Astrocyte (in vitro differentiated cells and primary cell): ENCODE measurements around the gene NIT1.

Experiments
- CTCF ChIP-seq: IDR thresholded peaks from 2 replicates; pipeline ENCODE4 v1.5.1; 2011; ENCODE audit warnings: low read depth, mild to moderate bottlenecking, inconsistent platforms, low read length, moderate library complexity; ENCODE audit not compliant: insufficient read depth
- EZH2 ChIP-seq: IDR thresholded peaks from 2 replicates; pipeline ENCODE4 v1.6.1; 2012; ENCODE audit warnings: mild to moderate bottlenecking, low read length, inconsistent platforms; ENCODE audit not compliant: insufficient read depth

DNA sequence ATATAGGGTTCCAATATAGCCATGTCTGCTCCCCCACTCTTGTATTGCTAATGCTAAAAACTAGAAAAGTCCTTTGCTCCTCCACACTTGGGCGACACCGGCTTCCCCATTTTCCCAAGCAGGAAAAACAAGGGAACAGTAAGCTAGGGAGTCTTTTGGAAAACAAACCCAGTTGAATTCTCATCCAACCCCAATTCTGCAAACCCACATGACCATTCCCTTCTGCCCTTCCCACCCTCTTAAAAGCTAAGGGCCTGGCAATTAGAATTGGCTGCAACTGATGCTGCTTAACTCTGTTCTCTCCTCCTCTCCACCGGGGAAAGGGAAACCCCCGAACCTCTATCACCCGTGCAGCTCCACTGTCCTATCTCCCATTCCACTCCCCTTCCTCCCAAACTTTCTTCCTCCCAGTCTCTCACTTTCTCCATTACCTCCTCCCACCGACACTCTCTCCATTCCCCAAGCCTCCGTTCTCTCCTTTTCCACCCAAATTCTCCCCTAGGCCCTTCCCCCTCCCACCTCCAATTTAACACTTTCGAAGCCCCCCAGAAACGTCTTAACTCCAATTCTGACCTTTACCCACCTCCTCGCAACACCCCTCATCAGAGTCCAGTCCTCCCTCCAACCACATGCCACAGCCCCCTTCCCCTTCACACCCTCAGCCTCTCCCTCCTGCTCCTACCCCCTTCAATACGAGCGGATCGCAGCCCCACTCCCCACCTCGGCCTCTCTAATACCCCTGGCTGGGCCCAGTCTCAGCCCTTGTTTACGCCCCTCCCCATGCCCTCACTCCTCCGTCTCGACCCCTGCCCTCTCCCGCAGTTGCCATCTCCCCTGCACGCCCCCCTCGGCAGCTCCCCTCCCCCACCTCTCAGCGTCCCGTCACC is 13.9 kb downstream of the NIT1 start:
- no peak for TF ChIP-seq CTCF
- TF ChIP-seq EZH2 = no peak
